ENCODE data around the gene CHIA.

Gene CHIA

DNA sequence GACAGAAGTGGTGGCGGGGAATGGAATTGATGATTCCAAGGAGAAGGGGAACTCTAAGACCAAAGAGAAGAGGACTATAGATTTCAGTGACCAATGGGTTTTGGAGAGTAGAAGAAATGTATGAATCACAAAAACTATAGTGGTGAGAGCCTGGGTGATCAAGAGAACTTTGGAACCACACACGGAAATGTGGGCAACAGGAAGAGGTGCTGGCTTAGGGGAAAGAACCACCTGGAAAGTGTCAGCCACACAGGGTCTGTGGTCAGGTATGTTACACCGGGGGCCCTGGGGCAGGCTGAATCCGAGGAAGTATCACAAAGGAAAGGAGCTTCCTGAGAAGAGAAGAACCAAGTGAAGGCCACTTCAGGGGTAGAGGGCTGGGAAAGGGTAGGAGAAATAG is 11.5 kb upstream of the CHIA start:
- no peak for DNase-seq (ENCODE audit: low read depth, low spot score)
- POLR2A ChIA-PET, result interaction anchor here (0.7 kb wide), 1 partner anchor 33 kb away, joined by 3 read pairs; no protein-coding TSS in a partner anchor
- no peak overlapping the region for H3K4me3 ChIP-seq (ENCODE audit: low read depth, low read length)
- TF ChIP-seq, protein P1, sequence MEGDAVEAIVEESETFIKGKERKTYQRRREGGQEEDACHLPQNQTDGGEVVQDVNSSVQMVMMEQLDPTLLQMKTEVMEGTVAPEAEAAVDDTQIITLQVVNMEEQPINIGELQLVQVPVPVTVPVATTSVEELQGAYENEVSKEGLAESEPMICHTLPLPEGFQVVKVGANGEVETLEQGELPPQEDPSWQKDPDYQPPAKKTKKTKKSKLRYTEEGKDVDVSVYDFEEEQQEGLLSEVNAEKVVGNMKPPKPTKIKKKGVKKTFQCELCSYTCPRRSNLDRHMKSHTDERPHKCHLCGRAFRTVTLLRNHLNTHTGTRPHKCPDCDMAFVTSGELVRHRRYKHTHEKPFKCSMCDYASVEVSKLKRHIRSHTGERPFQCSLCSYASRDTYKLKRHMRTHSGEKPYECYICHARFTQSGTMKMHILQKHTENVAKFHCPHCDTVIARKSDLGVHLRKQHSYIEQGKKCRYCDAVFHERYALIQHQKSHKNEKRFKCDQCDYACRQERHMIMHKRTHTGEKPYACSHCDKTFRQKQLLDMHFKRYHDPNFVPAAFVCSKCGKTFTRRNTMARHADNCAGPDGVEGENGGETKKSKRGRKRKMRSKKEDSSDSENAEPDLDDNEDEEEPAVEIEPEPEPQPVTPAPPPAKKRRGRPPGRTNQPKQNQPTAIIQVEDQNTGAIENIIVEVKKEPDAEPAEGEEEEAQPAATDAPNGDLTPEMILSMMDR (IDR thresholded peaks at IDR 0.05; ENCODE audit: insufficient read depth, low read length, missing control alignments), result no peak
- CTCF ChIA-PET, result no interaction called here

DNA sequence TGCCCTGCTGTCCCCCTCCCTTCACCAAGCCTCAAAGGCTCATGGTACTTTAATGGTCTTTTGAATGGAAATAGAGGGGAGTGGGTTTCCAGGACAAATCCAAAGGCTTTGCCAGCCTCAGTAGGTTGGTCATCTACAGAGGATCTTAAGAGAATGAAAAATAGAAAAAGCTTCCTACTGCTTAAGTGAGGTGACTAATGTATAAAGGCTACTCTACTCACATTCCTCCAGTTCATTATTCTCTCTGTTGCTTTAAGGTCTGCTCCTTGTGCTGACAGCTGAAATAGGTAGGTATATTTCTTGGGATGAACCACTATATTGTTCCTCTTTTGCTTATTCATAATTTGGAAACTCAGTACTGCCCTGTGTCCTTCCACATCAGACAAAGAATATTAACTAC is 10.4 kb upstream of the CHIA start:
- ChIA-PET CTCF (interaction anchor here (1.1 kb wide), 1 partner anchor 57 kb away, joined by 5 read pairs; no protein-coding TSS in a partner anchor), POLR2A (no interaction called here)
- no peak for DNase-seq (ENCODE audit: low read depth, low spot score)
- H3K4me3 ChIP-seq (ENCODE audit: low read depth, low read length), result no peak overlapping the region
- TF ChIP-seq, protein P1 (IDR thresholded peaks at IDR 0.05; ENCODE audit: insufficient read depth, low read length, missing control alignments), result no peak

- TF ChIP-seq, protein P1 (IDR thresholded peaks at IDR 0.05; ENCODE audit: insufficient read depth, low read length, missing control alignments), result no peak
- H3K4me3 ChIP-seq (ENCODE audit: low read depth, low read length), result no peak overlapping the region
- ChIA-PET POLR2A (no interaction called here), CTCF (no interaction called here)
- DNase-seq (ENCODE audit: low read depth, low spot score), result no peak
Measured at GRCh38 chr1:111281411-111281810, 9.2 kb upstream of the CHIA start.

DNA sequence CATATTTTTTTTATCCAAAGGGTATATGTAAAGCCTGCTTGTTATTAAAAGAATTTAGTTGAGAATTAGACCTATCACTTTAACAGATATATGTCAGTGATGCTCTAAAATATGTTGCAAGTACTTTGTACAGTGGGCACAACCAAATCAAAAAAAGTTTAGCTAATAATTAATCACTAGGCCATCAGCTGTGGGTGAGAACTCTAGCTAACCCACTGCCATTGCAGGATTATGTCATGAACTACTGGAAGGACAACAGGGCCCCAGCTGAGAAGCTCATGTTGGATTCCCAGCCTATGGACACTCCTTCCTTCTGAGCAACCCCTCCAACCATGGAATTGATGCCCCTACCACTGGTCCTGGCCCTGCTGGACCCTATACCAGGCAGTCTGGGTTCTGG is 6.8 kb upstream of the CHIA start:
- CTCF ChIA-PET, result no interaction called here
- no peak for DNase-seq (ENCODE audit: low read depth, low spot score)
- TF ChIP-seq, protein P1 (IDR thresholded peaks at IDR 0.05; ENCODE audit: insufficient read depth, low read length, missing control alignments), result no peak
- POLR2A ChIA-PET, result no interaction called here
- H3K4me3 ChIP-seq (ENCODE audit: low read depth, low read length), result no peak overlapping the region

DNA sequence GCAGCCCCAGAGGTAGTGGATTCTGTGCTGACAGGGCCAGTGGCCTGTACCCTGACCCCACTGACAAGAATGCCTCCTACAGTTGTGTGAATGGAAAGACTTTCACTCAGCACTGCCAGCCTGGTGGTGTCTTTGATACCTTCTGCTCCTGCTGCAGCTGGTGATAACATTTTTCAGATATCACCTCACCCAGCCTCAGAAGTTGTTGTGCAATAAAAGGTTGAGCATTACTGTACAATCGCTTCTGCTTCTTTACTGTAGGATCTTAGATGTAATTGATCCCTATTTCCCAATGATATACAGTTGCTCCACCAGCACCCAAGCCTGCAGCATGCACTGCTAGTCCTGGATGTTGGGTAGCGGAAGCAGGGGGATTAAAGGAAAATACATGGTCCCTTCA is 4.8 kb upstream of the CHIA start:
- DNase-seq (ENCODE audit: low read depth, low spot score), result no peak
- H3K4me3 ChIP-seq (ENCODE audit: low read depth, low read length), result no peak overlapping the region
- TF ChIP-seq, protein P1 (IDR thresholded peaks at IDR 0.05; ENCODE audit: insufficient read depth, low read length, missing control alignments), result no peak
- ChIA-PET POLR2A (interaction anchor here (0.6 kb wide), 1 partner anchor 973 kb away, joined by 3 read pairs; no protein-coding TSS in a partner anchor), CTCF (no interaction called here)

DNA sequence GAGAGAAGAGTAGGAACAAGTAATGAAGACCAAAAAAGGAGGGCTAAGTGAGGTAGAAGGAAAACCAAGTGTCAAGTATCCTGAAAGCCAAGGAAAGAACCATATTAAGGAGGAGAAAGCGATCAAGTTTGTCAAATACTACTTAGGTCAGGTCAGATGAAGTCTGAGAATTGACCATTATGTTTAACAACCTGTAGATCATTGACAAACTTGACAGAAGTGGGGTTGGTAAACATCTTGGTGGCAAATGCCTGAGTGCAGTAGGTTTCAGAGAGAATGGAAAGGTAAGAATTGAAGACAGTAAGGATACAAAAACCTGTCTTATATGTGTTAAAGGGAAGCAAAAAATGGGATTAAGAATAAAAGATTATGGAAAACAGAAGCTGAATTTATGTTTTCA is 3.7 kb upstream of the CHIA start:
- TF ChIP-seq, protein P1 (IDR thresholded peaks at IDR 0.05; ENCODE audit: insufficient read depth, low read length, missing control alignments), result no peak
- H3K4me3 ChIP-seq (ENCODE audit: low read depth, low read length), result no peak overlapping the region
- DNase-seq (ENCODE audit: low read depth, low spot score), result no peak
- ChIA-PET POLR2A (no interaction called here), CTCF (interaction anchor here (1.0 to 1.3 kb wide), 2 partner anchors 47 to 64 kb away, joined by 3 to 4 read pairs; no protein-coding TSS in a partner anchor)
